NCI-H187 treated with DMSO at 0.1 percent for 48 hours (cell line): ENCODE results near the gene UBTD1.
"Not testable (repeated sequence)": the region's sequence is repeated elsewhere in the genome, so short reads cannot be mapped to it uniquely, and the experiment has no call there.

Experiments used
- DNase-seq: peaks from one replicate; lab custom pipeline; 2025; lab: John Stamatoyannopoulos, UW

Gene UBTD1, protein sequence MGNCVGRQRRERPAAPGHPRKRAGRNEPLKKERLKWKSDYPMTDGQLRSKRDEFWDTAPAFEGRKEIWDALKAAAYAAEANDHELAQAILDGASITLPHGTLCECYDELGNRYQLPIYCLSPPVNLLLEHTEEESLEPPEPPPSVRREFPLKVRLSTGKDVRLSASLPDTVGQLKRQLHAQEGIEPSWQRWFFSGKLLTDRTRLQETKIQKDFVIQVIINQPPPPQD

DNA sequence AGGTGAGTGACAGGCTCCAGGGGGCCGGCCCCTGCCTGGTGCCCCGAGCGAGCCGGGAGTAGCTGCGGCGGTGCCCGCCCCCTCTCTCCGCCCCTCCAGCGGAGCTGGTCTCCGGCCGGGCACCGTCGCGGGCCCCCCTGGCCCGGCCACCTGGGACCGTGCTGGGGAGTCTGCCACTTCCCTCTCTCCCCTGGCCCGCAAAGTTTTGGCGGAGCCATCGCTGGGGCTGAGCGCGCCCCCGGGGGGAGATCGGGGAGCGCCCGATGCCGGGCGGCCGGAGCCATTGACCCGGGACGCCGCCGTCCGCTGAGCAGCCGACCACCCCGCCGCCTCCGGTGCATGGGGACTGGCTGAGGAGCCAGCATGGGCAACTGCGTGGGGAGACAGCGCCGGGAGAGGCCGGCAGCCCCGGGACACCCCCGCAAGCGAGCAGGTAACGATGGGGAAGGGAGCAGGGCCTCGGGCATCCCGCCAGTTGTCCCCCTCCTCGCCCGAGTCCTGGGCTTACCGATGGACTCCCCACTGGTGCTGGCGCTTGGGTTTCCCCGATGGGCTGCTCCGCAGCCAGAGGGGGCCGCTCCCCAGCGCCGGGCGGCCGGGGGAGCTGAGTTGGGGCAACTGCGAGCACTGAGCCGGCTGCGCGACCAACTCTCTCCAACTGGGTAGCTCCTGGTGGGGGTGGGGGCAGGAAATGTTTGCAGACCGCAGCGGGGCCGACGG lies at the start of gene UBTD1:
TSS of gene UBTD1 (plus strand) at position 84 of the 720 bp plus-strand sequence. CDS start at position 364, 280 bp downstream.
- no peak for DNase-seq

- no peak for DNase-seq
These were observed 47.9 kb upstream of the UBTD1 start for GRCh38 chr10:97450828-97451227.

GRCh38 chr10:97451605-97452004 lies 47.1 kb upstream of the UBTD1 start:
- no peak for DNase-seq

DNA sequence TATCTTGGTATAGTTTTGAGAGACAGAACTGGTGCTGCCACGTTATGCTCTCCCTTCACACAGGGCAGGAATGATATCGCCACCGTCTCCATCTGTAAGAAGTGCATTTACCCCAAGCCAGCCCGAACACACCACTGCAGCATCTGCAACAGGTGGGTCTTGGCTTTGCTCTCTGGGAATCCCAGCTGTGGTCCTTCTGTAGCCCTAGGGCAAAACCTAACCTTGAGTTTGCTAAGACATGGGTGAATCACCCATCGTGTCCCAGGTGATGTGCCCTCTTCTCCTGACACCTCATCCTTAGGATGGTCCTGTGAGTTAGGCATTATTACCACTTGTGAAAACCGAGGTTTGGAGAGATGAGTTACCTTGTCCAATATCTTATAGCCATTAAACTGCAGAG lies 46.4 kb upstream of the UBTD1 start:
- no peak for DNase-seq

- DNase-seq, result no peak
These were observed 44.2 kb upstream of the UBTD1 start for GRCh38 chr10:97454330-97455036.

DNA sequence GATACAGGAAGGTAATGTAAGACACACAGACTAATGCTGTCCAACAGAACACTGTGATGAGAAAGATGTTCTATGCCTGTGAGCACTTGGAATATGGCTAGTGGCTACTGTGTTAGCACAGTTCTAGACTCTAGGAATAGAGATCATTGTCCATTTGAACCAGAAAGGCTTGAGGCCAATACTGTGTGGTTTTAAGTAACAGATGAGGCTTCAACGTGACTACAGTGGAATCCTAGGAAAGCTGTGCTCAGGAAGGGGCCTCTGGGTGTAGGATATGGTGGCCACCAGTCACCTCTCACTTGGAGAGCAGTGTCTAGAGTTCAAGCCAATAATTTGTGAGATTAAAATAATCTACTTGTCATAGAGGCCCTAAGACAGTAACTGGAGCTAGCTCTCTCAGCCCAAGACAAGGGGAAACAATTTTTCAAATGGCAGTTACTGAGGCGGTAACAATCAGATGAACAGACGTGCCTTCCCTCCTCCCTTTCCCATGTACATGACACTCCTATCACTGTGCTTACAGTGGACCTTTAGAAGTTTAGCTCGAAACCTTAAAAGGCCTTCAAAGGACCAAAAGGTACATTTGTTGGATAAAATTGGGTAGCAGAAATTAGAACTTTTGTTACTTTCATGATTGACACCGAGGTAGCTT lies 42.6 kb upstream of the UBTD1 start:
- DNase-seq, result no peak

DNA sequence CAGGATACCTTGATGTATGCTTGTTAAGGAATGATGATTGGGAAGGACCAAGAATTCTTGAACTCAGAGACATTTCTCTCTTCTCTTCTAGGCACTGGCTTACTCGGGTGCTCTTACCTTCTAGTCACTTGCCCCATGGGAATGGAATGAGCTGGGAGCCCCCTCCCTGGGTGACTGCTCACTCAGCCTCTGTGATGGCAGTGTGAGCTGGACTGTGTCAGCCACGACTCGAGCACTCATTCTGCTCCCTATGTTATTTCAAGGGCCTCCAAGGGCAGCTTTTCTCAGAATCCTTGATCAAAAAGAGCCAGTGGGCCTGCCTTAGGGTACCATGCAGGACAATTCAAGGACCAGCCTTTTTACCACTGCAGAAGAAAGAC lies 42.0 kb upstream of the UBTD1 start:
- no peak for DNase-seq

DNA sequence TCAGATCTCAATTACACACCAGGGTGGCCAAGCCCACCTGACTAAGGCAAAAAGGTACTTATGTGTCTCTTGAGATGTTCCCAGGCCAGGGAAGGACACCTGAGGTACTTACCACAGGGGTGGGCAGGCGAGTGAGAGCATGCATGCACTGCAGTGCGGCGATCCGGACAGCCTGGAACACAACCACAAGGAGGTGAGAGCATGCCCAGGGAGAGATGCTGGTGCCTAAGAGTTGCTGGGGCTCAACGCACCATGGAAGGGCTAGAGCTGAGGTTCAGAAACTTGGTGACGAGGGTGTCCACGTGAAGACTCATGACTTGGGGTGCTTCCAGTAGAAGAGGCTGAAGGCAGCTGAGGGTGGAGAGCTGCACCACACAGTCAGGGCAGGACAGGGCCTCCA lies 39.6 kb upstream of the UBTD1 start:
- DNase-seq, result no peak

- DNase-seq, result no peak
These were observed 38.8 kb upstream of the UBTD1 start for GRCh38 chr10:97459933-97460332.

GRCh38 chr10:97462309-97462708 lies 36.4 kb upstream of the UBTD1 start:
- DNase-seq, result no peak

DNA sequence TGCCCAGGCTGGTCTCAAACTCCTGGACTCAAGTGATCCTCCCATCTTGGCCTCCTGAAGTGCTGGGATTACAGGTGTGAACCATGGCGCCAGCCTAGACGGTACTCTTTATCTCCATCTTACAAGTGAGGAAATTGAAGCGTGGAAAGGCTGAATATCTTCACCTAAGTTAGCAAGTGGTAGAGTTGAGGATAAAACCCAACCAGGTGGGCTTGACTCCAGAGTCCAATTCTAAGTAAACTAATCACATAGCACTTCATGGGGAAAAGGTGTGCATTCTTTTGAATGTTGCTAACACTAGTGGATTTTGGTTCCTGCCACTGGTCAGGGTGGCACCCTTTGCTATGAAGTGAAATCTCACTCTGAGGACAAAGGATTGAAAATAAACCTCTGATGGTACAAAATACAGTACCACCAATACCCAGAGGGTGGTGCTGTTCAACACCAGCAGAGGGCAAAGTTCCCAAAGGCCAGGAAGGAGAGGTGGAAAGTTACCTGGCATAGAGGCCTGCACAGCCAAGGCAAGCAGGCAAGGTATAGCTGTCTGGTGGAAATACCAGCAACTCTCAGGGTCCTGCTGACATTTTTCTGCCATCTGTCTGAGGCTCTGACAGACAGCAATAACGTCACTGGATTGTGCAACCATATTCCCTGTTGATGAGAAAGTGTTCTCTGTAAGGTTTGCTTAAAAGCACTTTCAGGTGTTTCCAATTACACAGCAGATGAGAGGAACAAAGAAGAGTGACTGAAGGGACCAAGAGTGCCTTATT lies 35.2 kb upstream of the UBTD1 start:
- DNase-seq, result no peak

- no peak for DNase-seq
These were observed 34.5 kb upstream of the UBTD1 start for GRCh38 chr10:97464226-97464625.

DNA sequence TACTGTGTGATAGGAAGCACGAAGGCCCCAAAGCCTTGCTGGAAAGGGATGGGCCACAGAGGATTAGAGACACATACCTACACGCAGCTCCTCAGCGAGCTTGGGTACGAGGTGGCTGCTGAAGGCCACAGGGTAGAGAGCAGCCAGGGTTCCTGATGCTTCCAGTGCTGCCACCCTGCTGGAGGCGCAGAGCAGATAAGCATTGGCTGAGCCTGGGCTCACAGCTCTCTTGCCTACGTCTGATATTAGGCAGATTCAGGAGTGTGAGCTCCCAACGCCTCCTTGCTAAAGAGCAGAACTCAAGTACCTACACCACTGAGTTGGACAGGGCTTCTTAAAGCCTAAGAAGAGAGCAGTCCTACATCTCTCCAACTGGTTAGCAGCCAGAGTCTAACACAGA lies 32.7 kb upstream of the UBTD1 start:
- no peak for DNase-seq

DNA sequence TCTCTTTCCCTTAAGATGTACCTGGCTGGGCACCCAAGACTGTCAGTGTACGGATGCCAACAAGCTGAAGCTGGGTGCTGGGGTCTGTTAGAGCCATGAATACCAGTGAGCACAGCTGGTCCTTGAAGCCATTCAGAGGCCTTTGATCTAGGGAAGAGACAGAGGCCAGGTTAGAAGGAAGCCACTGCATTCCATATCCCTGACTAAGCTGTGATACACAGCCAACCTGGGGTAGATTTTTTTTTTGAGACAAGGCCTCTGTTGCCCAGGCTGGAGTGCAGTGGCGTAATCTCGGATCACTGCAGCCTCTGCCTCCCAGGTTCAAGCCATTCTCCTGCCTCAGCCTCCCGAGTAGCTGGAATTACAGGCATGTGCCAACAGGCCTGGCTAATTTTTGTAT lies 32.0 kb upstream of the UBTD1 start:
- DNase-seq, result no peak

DNA sequence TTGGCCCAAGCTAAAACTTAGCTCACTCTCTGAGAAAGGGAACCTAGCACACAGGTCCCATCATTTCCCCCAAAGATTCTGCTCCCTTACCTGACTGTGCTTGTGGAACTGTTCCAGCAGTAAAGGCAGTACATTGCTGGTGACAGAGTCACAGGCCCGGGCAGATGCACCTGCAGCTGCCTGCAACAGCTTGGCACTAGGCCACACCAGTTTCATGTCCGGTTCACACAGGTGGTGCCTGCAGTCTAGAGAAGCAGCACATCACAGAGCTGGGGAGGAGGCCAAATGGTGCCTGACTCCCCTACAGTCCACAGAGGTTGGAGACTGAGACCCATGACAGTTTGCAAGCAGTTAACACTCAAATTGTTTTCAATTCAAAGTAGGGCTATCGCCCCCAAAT lies 30.6 kb upstream of the UBTD1 start:
- no peak for DNase-seq

- not testable (repeated sequence) for DNase-seq
These were observed 29.9 kb upstream of the UBTD1 start for GRCh38 chr10:97468781-97469180.

GRCh38 chr10:97474918-97475317 lies 23.8 kb upstream of the UBTD1 start:
- no peak for DNase-seq

- DNase-seq, result no peak
These were observed 22.7 kb upstream of the UBTD1 start for GRCh38 chr10:97475936-97476594.

GRCh38 chr10:97479410-97479809 lies 19.3 kb upstream of the UBTD1 start:
- not testable (repeated sequence) for DNase-seq

- no peak for DNase-seq
These were observed 18.8 kb upstream of the UBTD1 start for GRCh38 chr10:97479939-97480338.

DNA sequence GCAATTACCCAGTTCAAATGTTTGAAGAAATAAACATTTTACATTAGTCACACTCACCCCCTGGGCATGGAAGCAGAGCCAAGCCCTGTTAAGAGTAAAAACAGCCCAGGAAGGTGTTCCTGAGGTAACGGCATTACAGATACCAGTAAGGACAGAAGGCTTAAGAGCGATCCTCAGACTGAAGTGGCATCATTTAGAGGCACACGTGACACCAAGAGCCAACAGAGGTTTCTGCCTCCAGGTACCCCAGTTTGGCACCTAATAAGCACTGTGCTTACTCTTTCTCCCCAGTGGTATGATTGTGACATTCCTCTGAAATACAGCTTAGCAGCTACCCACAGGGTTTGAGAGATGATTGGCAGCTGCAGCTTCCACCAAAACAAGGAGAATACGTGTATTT lies 17.7 kb upstream of the UBTD1 start:
- DNase-seq, result no peak
